Neutrophil (primary cell): Measurements from ENCODE around the gene TMEM158.

Source experiments
- H3K27ac ChIP-seq: fragments of 200-600 bp; sonication (generic); 2 replicates; pipeline ENCODE4 v1.5.1; 2016; ENCODE audit warnings: mild to moderate bottlenecking, moderate library complexity
- H3K27me3 ChIP-seq: fragments of 200-600 bp; sonication (generic); 2 replicates; pipeline ENCODE4 v1.6.0; 2016; ENCODE audit warnings: mild to moderate bottlenecking
- H3K36me3 ChIP-seq: fragments of 200-600 bp; sonication (generic); 2 replicates; pipeline ENCODE4 v1.5.1; 2017
- H3K4me1 ChIP-seq, 2 experiments: fragments of 200-600 bp in 1 of 2; sonication (generic) in 1 of 2; 1 replicate in 1 of 2; 2 replicates in 1 of 2; pipeline versions ENCODE4 v1.5.1 to v1.6.1; 2013 to 2016; ENCODE audit warnings: low read depth in 1 of 2, low read length in 1 of 2, mild to moderate bottlenecking in 1 of 2, moderate library complexity in 1 of 2; ENCODE audit not compliant: control insufficient read depth in 1 of 2, insufficient read depth in 1 of 2
- H3K4me3 ChIP-seq, 2 experiments: fragments of 200-600 bp in 1 of 2; sonication (generic) in 1 of 2; 1 replicate in 1 of 2; 2 replicates in 1 of 2; pipeline ENCODE4 v1.5.1; 2013 to 2016; ENCODE audit warnings: low read depth in 1 of 2, low read length in 1 of 2, mild to moderate bottlenecking in 1 of 2, moderate library complexity in 1 of 2
- H3K9me3 ChIP-seq: fragments of 200-600 bp; sonication (generic); 2 replicates; pipeline ENCODE4 v1.5.1; 2016
- TF ChIP-seq, protein P1 (sequence below): fragments of 200-600 bp; sonication (generic); IDR thresholded peaks from 2 replicates; pipeline ENCODE4 v1.5.1; 2016; ENCODE audit warnings: antibody characterized with exemption

Gene TMEM158

DNA sequence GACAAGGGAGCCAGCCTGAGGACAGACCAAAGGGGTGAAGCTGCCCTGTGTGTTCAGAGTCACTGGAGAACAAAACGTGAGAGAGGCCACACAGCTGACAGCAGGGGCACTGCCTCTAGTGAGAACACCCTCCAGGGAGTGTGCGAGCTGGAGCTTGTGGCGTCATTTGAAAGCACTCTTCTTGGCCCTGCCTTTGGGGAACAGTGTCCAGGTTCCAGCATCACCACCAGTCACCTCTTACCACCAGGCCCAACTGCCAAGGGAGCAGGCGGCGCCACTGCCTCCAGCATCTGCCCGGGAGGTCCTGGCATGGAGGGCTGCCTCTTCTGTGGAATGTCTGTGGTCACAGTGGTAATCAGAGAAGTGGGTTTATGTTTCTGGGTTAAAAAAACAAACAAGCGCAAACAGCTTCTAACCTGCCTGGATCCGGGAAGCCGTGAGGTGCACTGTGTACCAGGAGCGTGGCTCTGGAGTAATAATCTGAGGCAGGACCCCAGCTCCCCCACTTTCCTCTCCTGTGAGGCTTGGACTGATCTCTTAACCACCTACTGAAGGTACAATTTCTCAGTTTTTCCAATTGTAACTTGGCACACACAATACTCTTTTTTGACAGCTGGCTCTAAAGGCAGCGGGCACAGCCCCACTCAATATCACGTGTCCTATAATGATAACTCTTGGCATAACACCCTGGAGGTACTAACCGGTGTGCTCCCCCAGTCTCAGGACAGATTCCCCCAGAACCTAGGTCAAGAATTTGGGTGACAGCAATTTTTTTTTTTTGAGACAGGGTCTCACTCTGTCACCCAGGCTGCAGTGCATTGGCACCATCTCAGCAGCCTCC is 47.7 kb downstream of the TMEM158 start:
- no peak overlapping the region for H3K4me3 ChIP-seq
- no peaks in the 10 kb centered on the region for H3K4me1 ChIP-seq
- no peaks in the 10 kb centered on the region for H3K9me3 ChIP-seq
- H3K36me3 ChIP-seq = no peaks in the 10 kb centered on the region
- no peak overlapping the region for H3K27ac ChIP-seq
- no peaks in the 10 kb centered on the region for H3K27me3 ChIP-seq
- TF ChIP-seq, protein P1, sequence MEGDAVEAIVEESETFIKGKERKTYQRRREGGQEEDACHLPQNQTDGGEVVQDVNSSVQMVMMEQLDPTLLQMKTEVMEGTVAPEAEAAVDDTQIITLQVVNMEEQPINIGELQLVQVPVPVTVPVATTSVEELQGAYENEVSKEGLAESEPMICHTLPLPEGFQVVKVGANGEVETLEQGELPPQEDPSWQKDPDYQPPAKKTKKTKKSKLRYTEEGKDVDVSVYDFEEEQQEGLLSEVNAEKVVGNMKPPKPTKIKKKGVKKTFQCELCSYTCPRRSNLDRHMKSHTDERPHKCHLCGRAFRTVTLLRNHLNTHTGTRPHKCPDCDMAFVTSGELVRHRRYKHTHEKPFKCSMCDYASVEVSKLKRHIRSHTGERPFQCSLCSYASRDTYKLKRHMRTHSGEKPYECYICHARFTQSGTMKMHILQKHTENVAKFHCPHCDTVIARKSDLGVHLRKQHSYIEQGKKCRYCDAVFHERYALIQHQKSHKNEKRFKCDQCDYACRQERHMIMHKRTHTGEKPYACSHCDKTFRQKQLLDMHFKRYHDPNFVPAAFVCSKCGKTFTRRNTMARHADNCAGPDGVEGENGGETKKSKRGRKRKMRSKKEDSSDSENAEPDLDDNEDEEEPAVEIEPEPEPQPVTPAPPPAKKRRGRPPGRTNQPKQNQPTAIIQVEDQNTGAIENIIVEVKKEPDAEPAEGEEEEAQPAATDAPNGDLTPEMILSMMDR = no peak

DNA sequence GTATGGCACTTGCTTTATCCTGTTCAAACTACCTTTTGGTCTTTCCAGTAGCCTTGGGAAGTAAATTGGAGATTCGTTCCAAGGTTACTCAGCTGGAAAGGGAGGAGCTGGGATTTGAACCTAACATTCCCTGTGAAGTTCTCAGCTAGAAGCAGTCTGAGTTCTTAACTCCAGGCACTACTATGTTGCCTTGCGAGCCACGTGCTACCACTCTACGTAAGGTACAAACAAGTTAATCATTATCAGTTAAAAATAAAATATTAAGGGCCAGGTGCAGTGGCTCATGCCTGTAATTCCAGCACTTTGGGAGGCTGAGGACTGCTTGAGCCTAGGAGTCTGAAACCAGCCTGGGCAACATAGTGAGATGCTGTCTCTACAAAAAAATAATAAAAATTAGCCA is 49.2 kb downstream of the TMEM158 start:
- H3K4me1 ChIP-seq = no peaks in the 10 kb centered on the region
- H3K9me3 ChIP-seq = no peaks in the 10 kb centered on the region
- H3K4me3 ChIP-seq = no peak overlapping the region
- TF ChIP-seq, protein P1 = no peak
- H3K27ac ChIP-seq = no peak overlapping the region
- H3K27me3 ChIP-seq = no peaks in the 10 kb centered on the region
- H3K36me3 ChIP-seq = no peaks in the 10 kb centered on the region
